CD4-positive, alpha-beta T cell (primary cell): ENCODE results near the gene GSG1L. TPM values are rescaled to one million over a fixed set of nuclear protein-coding genes. Genes with fewer than 3 reads are reported as not detected.
A peak's percentile ranks its signal among the peaks of the same experiment; 100 is the strongest.

Experiments
- ATAC-seq: fragments of 200-7000 bp; cut with Tn5 transposase; one replicate; pipeline ENCODE4 v1.10.0; 2022; ENCODE audit warnings: mild to moderate bottlenecking; ENCODE audit not compliant: poor library complexity
- CTCF ChIA-PET: fragments of 350-600 bp; sonication (Branson Sonifier 250); formaldehyde crosslinking; loops from one replicate; lab custom pipeline; 2021; ENCODE audit warnings: antibody characterized with exemption, inconsistent platforms; lab: Charles Lee
- POLR2A ChIA-PET: fragments of 350-600 bp; sonication (Branson Sonifier 250); formaldehyde crosslinking; loops from one replicate; lab custom pipeline; 2021; ENCODE audit warnings: antibody characterized with exemption, inconsistent platforms; lab: Charles Lee
- DNase-seq, 14 experiments: peaks; one replicate each; pipeline ENCODE4 v3.0.0-alpha.2; 2013 to 2020; ENCODE audit warnings: mixed read lengths in 2 of 14
- H3K27ac ChIP-seq, 2 donors: one replicate each; pipeline versions ENCODE4 v1.5.1 to v1.7.0; 2013; ENCODE audit warnings: low read length in 2 of 2, low read depth in 1 of 2, mild to moderate bottlenecking in 1 of 2
- H3K27me3 ChIP-seq, 2 experiments: 1 replicate in 1 of 2; 2 replicates in 1 of 2; pipeline versions ENCODE4 v1.6.1 to v1.7.0; 2013; ENCODE audit warnings: low read length in 2 of 2, control low read depth in 1 of 2, mild to moderate bottlenecking in 1 of 2, moderate library complexity in 1 of 2; ENCODE audit not compliant: insufficient read depth in 2 of 2, control insufficient read depth in 1 of 2
- H3K36me3 ChIP-seq: one replicate; pipeline ENCODE4 v1.6.1; 2013; ENCODE audit warnings: low read length, control low read depth; ENCODE audit not compliant: insufficient read depth
- H3K4me1 ChIP-seq: one replicate; pipeline ENCODE4 v1.6.1; 2013; ENCODE audit warnings: low read length, control low read depth; ENCODE audit not compliant: insufficient read depth
- H3K4me3 ChIP-seq: one replicate; pipeline ENCODE4 v1.5.1; 2013; ENCODE audit warnings: mild to moderate bottlenecking, low read length, moderate library complexity
- H3K9me3 ChIP-seq, 2 experiments: 1 replicate in 1 of 2; 2 replicates in 1 of 2; pipeline versions ENCODE4 v1.6.1 to v1.7.0; 2013; ENCODE audit warnings: low read length in 2 of 2, mild to moderate bottlenecking in 2 of 2, control low read depth in 1 of 2, moderate library complexity in 1 of 2; ENCODE audit not compliant: control insufficient read depth in 1 of 2, insufficient read depth in 1 of 2
- H3K27ac Mint-ChIP-seq: one replicate; pipeline ENCODE4 v1.8.0; 2020; ENCODE audit warnings: mixed read lengths
- H3K27me3 Mint-ChIP-seq: one replicate; pipeline ENCODE4 v1.8.0; 2021; ENCODE audit warnings: mixed read lengths
- H3K36me3 Mint-ChIP-seq: one replicate; pipeline ENCODE4 v1.8.0; 2021; ENCODE audit warnings: low read depth, mixed read lengths
- H3K4me1 Mint-ChIP-seq: one replicate; pipeline ENCODE4 v1.8.0; 2021; ENCODE audit warnings: low read depth, mixed read lengths
- H3K4me3 Mint-ChIP-seq: one replicate; pipeline ENCODE4 v1.8.0; 2020; ENCODE audit warnings: mild to moderate bottlenecking, mixed read lengths
- H3K9me3 Mint-ChIP-seq: one replicate; pipeline ENCODE4 v1.8.0; 2020; ENCODE audit warnings: mixed read lengths
- intact Hi-C, 2 experiments: fragments of 100-400 bp; cut with DNase I in 1 of 2; cut with micrococcal nuclease in 1 of 2; formaldehyde crosslinking; loops; one replicate each; pipeline versions ENCODE4 v1.15.1 to v1.9.0; 2023 to 2025; cut with DNase I, micrococcal nuclease
- polyA plus RNA-seq, 2 donors: library from polyadenylated mRNA; unstranded; fragments of 120-200 nt; gene quantifications; one replicate each; pipeline ENCODE4 v1.2.1, GENCODE V29; 2013
- total RNA-seq, 174 experiments: library from RNA in 2 of 174; stranded (reverse) in 2 of 174; gene quantifications; one replicate each; pipeline ENCODE4 v1.2.3 and lab custom pipeline; 2021 to 2026
- TF ChIP-seq, protein P1 (sequence below): fragments of 200-600 bp; IDR thresholded peaks from one replicate; pipeline ENCODE4 v1.8.0; 2022; ENCODE audit warnings: antibody characterized with exemption, mild to moderate bottlenecking

GSG1L gene
- not detected for total RNA-seq
- polyA plus RNA-seq (2013, experiment 1 of 2) = not detected
- 0.08 TPM for polyA plus RNA-seq (2013, experiment 2 of 2)
- total RNA-seq (lab: John Stamatoyannopoulos, UW) = 0 to 0.85 (median 0) reads per million in 172 experiments

DNA sequence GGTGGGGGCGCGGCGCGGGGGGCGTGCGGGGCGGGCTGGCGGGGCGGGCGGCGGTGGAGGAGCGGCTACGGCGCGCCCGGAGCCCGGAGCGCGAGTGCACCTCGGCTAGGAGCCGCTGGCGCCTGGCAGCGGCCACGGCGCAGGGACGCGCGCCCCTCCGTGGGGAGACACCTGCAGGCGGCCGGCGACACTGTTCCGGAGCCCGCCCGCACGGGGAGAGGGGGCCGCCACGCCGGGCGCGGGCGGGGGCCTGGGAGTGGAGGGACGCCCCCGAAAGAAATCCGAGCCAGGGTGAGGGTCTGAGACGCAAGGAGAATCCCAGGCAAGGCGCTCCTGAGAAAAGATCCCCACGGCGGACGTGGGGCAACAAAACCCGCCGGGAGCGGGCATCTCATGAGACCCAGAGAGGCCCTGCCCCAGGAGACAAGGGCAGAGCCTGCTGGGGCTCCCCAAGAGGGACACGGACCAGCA lies at the start of gene GSG1L:
Gene GSG1L, minus strand, starts transcription at position 124 of the 471 bp plus-strand sequence. CDS start 290 bp downstream, outside the sequence.
- intact Hi-C loops = no loop called here
- Histone ChIP-seq H3K27ac (no peak within 1 kb of the TSS), H3K9me3 (no peaks in the 10 kb centered on the region), H3K4me3 (no peak within 1 kb of the TSS), H3K36me3 (no peaks in the 10 kb centered on the region), H3K27me3 (peaks cover 26 to 46% of the 10 kb centered on the region in 2 experiments), H3K4me1 (peaks cover 2% of the 10 kb centered on the region)
- H3K27me3 Mint-ChIP-seq = peaks cover 53% of the 10 kb centered on the region
- H3K27ac Mint-ChIP-seq = no peak within 1 kb of the TSS
- no peaks in the 10 kb centered on the region for H3K4me1 Mint-ChIP-seq
- ATAC-seq = no peak
- no peaks in the 10 kb centered on the region for H3K36me3 Mint-ChIP-seq
- DNase-seq = peak in 1 of 14 experiments; percentile 11
- H3K9me3 Mint-ChIP-seq = no peaks in the 10 kb centered on the region
- TF ChIP-seq, protein P1, sequence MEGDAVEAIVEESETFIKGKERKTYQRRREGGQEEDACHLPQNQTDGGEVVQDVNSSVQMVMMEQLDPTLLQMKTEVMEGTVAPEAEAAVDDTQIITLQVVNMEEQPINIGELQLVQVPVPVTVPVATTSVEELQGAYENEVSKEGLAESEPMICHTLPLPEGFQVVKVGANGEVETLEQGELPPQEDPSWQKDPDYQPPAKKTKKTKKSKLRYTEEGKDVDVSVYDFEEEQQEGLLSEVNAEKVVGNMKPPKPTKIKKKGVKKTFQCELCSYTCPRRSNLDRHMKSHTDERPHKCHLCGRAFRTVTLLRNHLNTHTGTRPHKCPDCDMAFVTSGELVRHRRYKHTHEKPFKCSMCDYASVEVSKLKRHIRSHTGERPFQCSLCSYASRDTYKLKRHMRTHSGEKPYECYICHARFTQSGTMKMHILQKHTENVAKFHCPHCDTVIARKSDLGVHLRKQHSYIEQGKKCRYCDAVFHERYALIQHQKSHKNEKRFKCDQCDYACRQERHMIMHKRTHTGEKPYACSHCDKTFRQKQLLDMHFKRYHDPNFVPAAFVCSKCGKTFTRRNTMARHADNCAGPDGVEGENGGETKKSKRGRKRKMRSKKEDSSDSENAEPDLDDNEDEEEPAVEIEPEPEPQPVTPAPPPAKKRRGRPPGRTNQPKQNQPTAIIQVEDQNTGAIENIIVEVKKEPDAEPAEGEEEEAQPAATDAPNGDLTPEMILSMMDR = no peak
- POLR2A ChIA-PET = no interaction called here
- H3K4me3 Mint-ChIP-seq = no peak within 1 kb of the TSS
- CTCF ChIA-PET = no interaction called here

DNA sequence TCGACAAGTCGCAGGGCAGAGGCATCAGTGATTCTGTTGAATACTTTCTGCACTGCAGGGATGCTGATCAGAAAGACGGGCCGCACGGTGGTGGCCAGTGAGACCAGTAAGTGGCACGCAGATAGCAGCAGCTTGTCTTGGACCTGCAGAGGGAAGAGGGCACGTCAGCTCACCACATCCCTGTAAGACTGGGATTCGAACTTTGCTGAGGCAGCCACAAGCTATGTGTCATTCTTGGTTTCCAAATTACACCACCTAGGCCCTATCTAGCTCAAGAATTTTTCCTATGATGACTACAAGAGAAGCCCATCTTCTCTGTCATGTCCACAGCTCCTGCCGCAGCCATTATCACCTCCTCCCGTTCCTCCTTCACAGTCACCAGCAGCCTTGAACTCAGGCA lies 49.4 kb upstream of the GSG1L start:
- no peak for ATAC-seq
- no peaks in the 10 kb centered on the region for H3K27me3 ChIP-seq
- TF ChIP-seq, protein P1 = no peak
- no peaks in the 10 kb centered on the region for H3K9me3 ChIP-seq
- Mint-ChIP-seq H3K27me3 (no peaks in the 10 kb centered on the region), H3K27ac (peak overlapping the region; percentile 43), H3K4me1 (peaks cover 24% of the 10 kb centered on the region), H3K9me3 (no peaks in the 10 kb centered on the region), H3K36me3 (peaks cover 99% of the 10 kb centered on the region), H3K4me3 (no peak overlapping the region)
- H3K27ac ChIP-seq = no peak overlapping the region
- POLR2A ChIA-PET = interaction anchor here (0.8 kb wide), 1 partner anchor 29 kb away, joined by 3 read pairs; no protein-coding TSS in a partner anchor
- intact Hi-C loops = no loop called here
- DNase-seq = no peak
- CTCF ChIA-PET = no interaction called here
- H3K36me3 ChIP-seq = peaks cover 94% of the 10 kb centered on the region
- peaks cover 4% of the 10 kb centered on the region for H3K4me1 ChIP-seq
- H3K4me3 ChIP-seq = no peak overlapping the region

DNA sequence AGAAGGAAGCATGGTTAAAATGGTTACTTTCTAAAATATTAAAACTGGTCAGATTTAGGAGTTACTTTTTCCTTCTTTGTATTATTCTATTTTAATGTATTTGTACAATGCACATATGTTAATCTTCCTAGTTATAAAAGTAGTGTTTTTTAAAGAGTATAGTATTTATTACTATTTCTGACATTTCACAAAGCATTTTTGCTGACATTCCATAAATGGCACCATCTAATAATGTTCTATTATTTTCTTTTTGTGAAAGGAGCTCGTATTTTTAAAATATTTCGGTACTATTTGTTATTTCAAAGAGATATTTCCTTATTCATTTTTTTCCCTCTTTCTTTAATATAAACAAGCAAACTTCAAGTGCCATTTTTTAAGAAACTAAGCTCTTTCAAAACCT lies 47.5 kb upstream of the GSG1L start:
- no peak overlapping the region for H3K27ac ChIP-seq
- CTCF ChIA-PET = interaction anchor here (1.1 to 1.4 kb wide), 2 partner anchors 18 to 20 kb away, joined by 3 read pairs; no protein-coding TSS in a partner anchor
- TF ChIP-seq, protein P1 = no peak
- Mint-ChIP-seq H3K9me3 (no peaks in the 10 kb centered on the region), H3K4me3 (no peak overlapping the region), H3K27me3 (no peaks in the 10 kb centered on the region), H3K4me1 (peaks cover 24% of the 10 kb centered on the region), H3K36me3 (peaks cover 99% of the 10 kb centered on the region), H3K27ac (peak overlapping the region; percentile 66)
- no peak for ATAC-seq
- DNase-seq = no peak
- H3K9me3 ChIP-seq = no peaks in the 10 kb centered on the region
- H3K4me1 ChIP-seq = peaks cover 4% of the 10 kb centered on the region
- intact Hi-C loops = no loop called here
- no peaks in the 10 kb centered on the region for H3K27me3 ChIP-seq
- H3K4me3 ChIP-seq = no peak overlapping the region
- POLR2A ChIA-PET = interaction anchor here (1.2 kb wide), 1 partner anchor 17 kb away, joined by 3 read pairs; no protein-coding TSS in a partner anchor
- H3K36me3 ChIP-seq = peaks cover 97% of the 10 kb centered on the region
